ENCODE data around the gene SCARB1. TPM values are rescaled to one million over a fixed set of nuclear protein-coding genes. Genes with fewer than 3 reads are reported as not detected.

Gene SCARB1
- total RNA-seq, 1 experiment from 2014 or later, result 26.8 TPM

GRCh38 chr12:124730455-124730932 is 133.2 kb downstream of the SCARB1 start:
- no peak for DNase-seq (ENCODE audit: low spot score)

GRCh38 chr12:124727922-124728321 is 135.7 kb downstream of the SCARB1 start:
- no peak for DNase-seq (ENCODE audit: low spot score)

DNA sequence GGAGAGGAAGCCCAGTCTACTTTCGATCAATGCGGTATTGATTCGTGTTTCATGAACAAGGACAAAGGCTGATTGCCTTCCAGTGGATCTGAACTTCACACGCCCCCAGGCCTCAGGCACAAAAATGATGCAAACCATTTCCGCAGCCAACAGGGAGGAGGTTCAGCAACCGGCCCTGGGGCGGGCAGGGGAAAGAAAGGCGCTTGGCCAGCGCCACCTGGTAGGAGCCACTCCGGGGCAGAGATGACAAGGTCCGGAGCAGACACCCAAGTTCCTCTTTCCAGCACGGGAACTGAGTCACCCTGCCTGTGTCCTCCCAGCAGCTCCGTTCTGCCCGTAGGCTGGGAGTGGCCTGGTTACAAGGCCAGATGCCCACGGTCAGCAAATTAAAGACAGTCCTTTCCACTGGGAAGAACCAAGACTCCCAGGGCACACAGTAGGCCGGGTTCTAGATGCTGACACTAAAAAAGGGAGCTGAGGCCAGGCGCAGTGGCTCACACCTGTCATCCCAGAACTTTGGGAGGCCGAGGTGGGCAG is 136.3 kb downstream of the SCARB1 start:
- DNase-seq (ENCODE audit: low spot score), result peak; percentile 51

Other genes starting within 250 kb of the SCARB1 start
- gene UBC, start 50.8 kb upstream of the SCARB1 start, total RNA-seq (2014; rRNA removed; shearing (Covaris generic)), result 1,269 and 1,552 TPM in 2 replicates
- 9.8 and 14.3 TPM in 2 replicates for gene DHX37, start 125.3 kb upstream of the SCARB1 start, total RNA-seq (2014; rRNA removed; shearing (Covaris generic))
- 7.7 and 8.8 TPM in 2 replicates for gene BRI3BP, start 129.8 kb upstream of the SCARB1 start, total RNA-seq (2014; rRNA removed; shearing (Covaris generic))
- 21.4 and 26.6 TPM in 2 replicates for gene AACS, start 201.6 kb upstream of the SCARB1 start, total RNA-seq (2014; rRNA removed; shearing (Covaris generic))

All from H4 (cell line).